IPS-20b (cell line): ENCODE results near the gene POLR1B.

Experiments used
- H3K27ac ChIP-seq: one replicate; pipeline ENCODE4 v1.5.1; 2013; ENCODE audit warnings: low read length
- H3K27me3 ChIP-seq: 2 replicates; pipeline ENCODE4 v1.6.1; 2013; ENCODE audit warnings: mild to moderate bottlenecking, low read length, inconsistent platforms; ENCODE audit not compliant: insufficient read depth
- H3K36me3 ChIP-seq: 2 replicates; pipeline ENCODE4 v1.6.1; 2013; ENCODE audit warnings: low read depth, mild to moderate bottlenecking, inconsistent platforms, low read length, moderate library complexity; ENCODE audit not compliant: insufficient read depth
- H3K4me1 ChIP-seq: 2 replicates; pipeline ENCODE4 v1.6.1; 2013; ENCODE audit warnings: mild to moderate bottlenecking, control low read depth, inconsistent platforms, low read length, moderate library complexity; ENCODE audit not compliant: insufficient read depth
- H3K4me3 ChIP-seq: 2 replicates; pipeline ENCODE4 v1.5.1; 2013; ENCODE audit warnings: mild to moderate bottlenecking, low read length, inconsistent platforms
- H3K9ac ChIP-seq: 2 replicates; pipeline ENCODE4 v1.6.1; 2013; ENCODE audit warnings: low read depth, mild to moderate bottlenecking, inconsistent platforms, low read length, moderate library complexity
- H3K9me3 ChIP-seq: 2 replicates; pipeline ENCODE4 v1.6.1; 2013; ENCODE audit warnings: mild to moderate bottlenecking, low read depth, low read length, inconsistent platforms; ENCODE audit not compliant: insufficient read depth

The POLR1B gene

DNA sequence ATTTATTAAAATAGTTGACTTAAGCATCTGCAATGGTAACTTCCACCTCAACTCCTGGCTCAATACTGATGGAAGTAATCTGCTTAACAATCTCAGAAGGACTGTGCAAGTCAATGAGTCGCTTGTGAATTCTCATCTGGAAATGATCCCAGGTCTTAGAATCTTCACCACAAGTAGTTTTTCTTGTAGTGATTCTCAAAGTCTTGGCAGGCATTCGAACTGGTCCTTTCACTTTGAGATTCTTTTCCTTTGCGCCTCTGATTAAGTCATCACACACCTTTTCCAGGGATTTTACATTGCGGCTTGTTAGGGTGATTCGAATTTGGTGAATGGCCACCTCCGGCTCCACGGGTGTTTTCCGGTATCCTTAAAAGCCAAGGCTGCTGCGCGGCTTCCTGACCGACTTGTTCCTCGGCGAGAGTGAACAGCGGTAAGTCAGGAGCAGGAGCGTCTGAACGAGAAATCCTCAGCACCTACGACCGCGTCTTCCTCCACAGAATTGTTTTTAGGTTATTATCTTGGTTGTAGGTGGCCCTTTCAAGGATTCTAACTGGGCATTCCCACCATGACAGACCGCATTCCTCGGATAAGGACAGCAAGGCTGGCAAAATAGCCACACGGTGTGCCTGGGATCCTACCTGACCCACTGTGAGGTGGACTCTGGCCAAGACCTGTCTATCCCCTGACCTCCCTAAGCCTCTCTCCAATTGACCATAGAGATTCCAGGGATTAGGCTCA is 79.7 kb downstream of the POLR1B start:
- Histone ChIP-seq H3K9ac (no peak overlapping the region), H3K4me3 (no peak overlapping the region), H3K27me3 (no peaks in the 10 kb centered on the region), H3K9me3 (no peaks in the 10 kb centered on the region), H3K27ac (no peak overlapping the region), H3K36me3 (no peaks in the 10 kb centered on the region), H3K4me1 (no peaks in the 10 kb centered on the region)

DNA sequence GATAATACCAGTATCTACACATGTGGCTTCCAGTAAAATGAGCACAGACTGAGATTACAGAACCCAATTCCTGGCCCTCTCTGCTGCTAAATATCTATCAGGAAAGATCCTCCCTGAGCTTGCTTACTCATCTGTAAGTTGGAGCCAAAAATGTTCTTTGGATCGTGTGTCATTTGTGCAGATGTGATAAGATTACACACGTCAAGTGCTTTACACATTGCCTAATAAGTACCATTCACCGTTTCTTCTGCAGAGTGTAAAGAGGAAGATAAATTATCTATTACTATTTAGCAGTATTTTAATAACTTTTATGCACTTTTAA is 80.2 kb downstream of the POLR1B start:
- Histone ChIP-seq H3K27ac (no peak overlapping the region), H3K4me3 (no peak overlapping the region), H3K4me1 (no peaks in the 10 kb centered on the region), H3K9ac (no peak overlapping the region), H3K27me3 (no peaks in the 10 kb centered on the region), H3K36me3 (no peaks in the 10 kb centered on the region), H3K9me3 (no peaks in the 10 kb centered on the region)

DNA sequence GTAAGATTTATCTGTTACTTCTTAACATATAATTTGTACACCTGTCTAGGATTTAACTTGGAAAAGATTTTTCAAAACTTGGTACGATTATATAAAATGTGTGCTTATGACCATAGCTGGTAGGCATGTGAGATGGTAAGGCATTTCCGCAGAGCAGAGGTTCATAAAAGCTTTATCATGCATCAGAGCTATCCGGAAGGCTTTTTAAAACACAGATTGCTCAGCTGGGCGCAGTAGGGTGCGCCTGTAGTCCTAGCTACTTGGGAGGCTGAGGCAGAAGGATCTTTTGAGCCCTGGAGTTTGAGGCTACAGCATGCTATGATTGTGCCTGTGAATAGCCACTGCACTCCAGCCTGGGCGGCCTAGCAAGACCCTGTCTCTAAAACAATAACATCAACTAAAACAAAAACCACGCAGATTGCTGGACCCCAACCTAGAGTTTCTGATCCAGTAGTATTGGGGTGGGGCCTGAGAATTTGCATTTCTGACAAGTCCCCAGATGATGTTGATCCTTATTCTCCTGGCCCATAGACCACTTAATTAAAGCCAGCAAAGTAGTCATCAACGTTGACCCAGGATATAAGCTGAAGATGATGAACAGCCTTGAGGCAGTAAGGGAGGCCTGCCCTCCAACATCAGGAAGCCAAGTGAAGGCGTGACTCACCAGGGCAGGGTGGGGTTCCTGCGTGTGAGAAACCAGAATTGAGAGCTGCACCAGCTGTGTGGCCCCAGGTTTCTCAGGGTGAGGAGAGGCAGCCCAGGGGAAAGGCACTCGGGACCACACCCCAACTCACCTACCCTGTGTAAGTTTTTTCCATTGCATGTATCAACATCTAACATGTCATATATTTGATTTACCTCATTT is 81.9 kb downstream of the POLR1B start:
- Histone ChIP-seq H3K4me3 (no peak overlapping the region), H3K4me1 (no peaks in the 10 kb centered on the region), H3K9ac (no peak overlapping the region)

DNA sequence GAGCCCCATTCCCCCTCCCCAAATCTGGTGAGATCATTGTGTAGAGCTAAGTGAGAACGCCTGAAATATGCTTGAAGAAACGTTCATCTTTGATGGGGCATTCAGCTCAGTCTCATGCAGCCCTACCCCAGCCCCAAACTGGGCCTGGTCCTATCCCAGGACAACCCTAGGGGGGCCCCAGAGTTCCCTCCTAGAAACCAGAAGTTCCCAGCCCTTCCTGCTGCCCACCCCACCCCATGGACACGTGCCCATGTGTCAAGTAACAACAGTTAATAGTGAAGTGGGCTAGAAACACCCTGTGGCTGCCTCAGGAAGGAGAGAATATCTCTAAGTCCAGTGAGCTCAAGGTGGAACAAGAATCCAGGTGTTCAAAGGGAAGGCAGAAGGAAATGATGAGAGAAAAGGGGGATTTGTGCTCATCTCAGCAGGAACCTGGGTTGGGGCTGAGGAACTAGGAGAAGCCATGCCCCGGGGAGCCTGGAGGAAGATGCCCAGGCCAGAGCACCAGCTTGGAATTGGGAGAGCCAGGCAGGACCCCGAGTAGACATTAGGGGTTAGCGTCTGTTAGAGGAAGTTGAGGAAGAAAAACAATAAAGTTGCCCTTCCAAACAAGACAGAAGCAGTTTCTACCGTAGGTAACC is 83.3 kb downstream of the POLR1B start:
- peaks cover 9% of the 10 kb centered on the region; the same call in 1 of the 2 replicates for H3K4me1 ChIP-seq
- H3K9ac ChIP-seq, result no peak overlapping the region
- no peak overlapping the region for H3K27ac ChIP-seq
- H3K9me3 ChIP-seq, result no peaks in the 10 kb centered on the region
- H3K27me3 ChIP-seq, result no peaks in the 10 kb centered on the region
- H3K36me3 ChIP-seq, result no peaks in the 10 kb centered on the region
- no peak overlapping the region for H3K4me3 ChIP-seq

More for the DNA sequence above, 81.9 kb downstream of the POLR1B start:
- no peak overlapping the region for H3K27ac ChIP-seq
- no peaks in the 10 kb centered on the region for H3K9me3 ChIP-seq
- no peaks in the 10 kb centered on the region for H3K36me3 ChIP-seq
- H3K27me3 ChIP-seq, result no peaks in the 10 kb centered on the region

DNA sequence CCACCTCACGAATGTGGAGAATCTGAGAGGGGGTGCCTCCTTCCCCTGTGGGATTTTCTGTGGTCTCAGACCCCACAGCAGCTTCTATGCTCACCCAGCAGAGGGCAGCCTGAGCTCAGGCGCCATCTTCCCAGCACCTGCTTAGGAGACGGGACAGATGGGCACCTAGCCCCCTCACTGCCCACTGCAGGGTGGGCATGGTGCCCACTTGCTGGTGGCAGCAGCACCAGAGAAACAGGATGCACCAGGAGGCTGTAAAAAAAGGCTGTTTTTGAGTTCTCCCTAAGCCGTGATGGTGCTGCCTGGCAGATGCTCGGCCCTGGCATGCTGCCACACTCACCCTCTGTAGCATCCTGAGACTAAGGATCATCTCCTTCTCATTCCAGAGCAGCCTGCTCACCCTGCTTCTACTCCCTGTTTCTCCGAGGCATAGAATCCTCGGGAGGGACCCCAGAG is 84.4 kb downstream of the POLR1B start:
- H3K36me3 ChIP-seq, result no peaks in the 10 kb centered on the region
- no peak overlapping the region for H3K4me3 ChIP-seq
- H3K4me1 ChIP-seq, result peaks cover 14% of the 10 kb centered on the region; the same call in 1 of the 2 replicates
- no peaks in the 10 kb centered on the region for H3K9me3 ChIP-seq
- no peaks in the 10 kb centered on the region for H3K27me3 ChIP-seq
- no peak overlapping the region for H3K9ac ChIP-seq
- H3K27ac ChIP-seq, result no peak overlapping the region
